ENCODE data around the gene CD109. TPM values are rescaled to one million over a fixed set of nuclear protein-coding genes. Genes with fewer than 3 reads are reported as not detected.
"Not testable (repeated sequence)": the region's sequence is repeated elsewhere in the genome, so short reads cannot be mapped to it uniquely, and the experiment has no call there.

Gene CD109
- polyA plus RNA-seq, 6 donors from 2014 or later, result 0.07 TPM; not detected in 5

GRCh38 chr6:73722318-73723060 lies 26.5 kb downstream of the CD109 start:
- no peak overlapping the region for H3K4me3 Mint-ChIP-seq
- H3K4me1 Mint-ChIP-seq, result peaks cover 4 to 10% (median 6%) of the 10 kb centered on the region in 3 donors
- H3K27ac Mint-ChIP-seq, result no peak overlapping the region
- DNase-seq (no peak), ATAC-seq (ENCODE audit: low read depth in 2 of 2) (no peak)
- no peaks in the 10 kb centered on the region for H3K36me3 Mint-ChIP-seq
- H3K9me3 Mint-ChIP-seq, result no peaks in the 10 kb centered on the region
- H3K27me3 Mint-ChIP-seq, result no peaks in the 10 kb centered on the region

GRCh38 chr6:73723480-73723879 lies 27.5 kb downstream of the CD109 start:
- H3K27ac Mint-ChIP-seq, result peak overlapping the region in 1 of 6 donors; percentile 52
- DNase-seq; H3K36me3 Mint-ChIP-seq; H3K27me3 Mint-ChIP-seq; ATAC-seq (ENCODE audit: low read depth in 2 of 2); H3K4me3 Mint-ChIP-seq; H3K9me3 Mint-ChIP-seq: not testable (repeated sequence)
- peaks cover 4 to 10% (median 6%) of the 10 kb centered on the region in 3 donors for H3K4me1 Mint-ChIP-seq

GRCh38 chr6:73724389-73724788 lies 28.4 kb downstream of the CD109 start:
- ATAC-seq (ENCODE audit: low read depth in 2 of 2), result no peak
- DNase-seq, result no peak
- Mint-ChIP-seq H3K36me3 (no peaks in the 10 kb centered on the region), H3K4me1 (peaks cover 4 to 10% (median 6%) of the 10 kb centered on the region in 3 donors), H3K27me3 (no peaks in the 10 kb centered on the region), H3K27ac (peak overlapping the region in 1 of 6 donors; percentile 15), H3K4me3 (peak overlapping the region in 1 of 8 donors; percentile 75), H3K9me3 (no peaks in the 10 kb centered on the region)

- H3K4me3 Mint-ChIP-seq, result peak overlapping the region; percentile 17 to 92 (median 72)
- peak overlapping the region in 5 of 6 donors; percentile 13 to 42 (median 21) for H3K27ac Mint-ChIP-seq
- H3K36me3 Mint-ChIP-seq, H3K27me3 Mint-ChIP-seq, H3K9me3 Mint-ChIP-seq: not testable (repeated sequence)
- peaks cover 4 to 10% (median 6%) of the 10 kb centered on the region in 3 donors for H3K4me1 Mint-ChIP-seq
- peak; percentile 81 to 94 for ATAC-seq (ENCODE audit: low read depth in 2 of 2)
- peak; percentile 31 for DNase-seq
Observed at GRCh38 chr6:73725192-73725591, 29.2 kb downstream of the CD109 start.

GRCh38 chr6:73727114-73727513 lies 31.1 kb downstream of the CD109 start:
- H3K4me3 Mint-ChIP-seq, result no peak overlapping the region
- no peaks in the 10 kb centered on the region for H3K27me3 Mint-ChIP-seq
- H3K9me3 Mint-ChIP-seq, result no peaks in the 10 kb centered on the region
- no peak for ATAC-seq (ENCODE audit: low read depth in 2 of 2)
- no peak overlapping the region for H3K27ac Mint-ChIP-seq
- peaks cover 4 to 10% (median 6%) of the 10 kb centered on the region in 3 donors for H3K4me1 Mint-ChIP-seq
- H3K36me3 Mint-ChIP-seq, result no peaks in the 10 kb centered on the region
- no peak for DNase-seq

GRCh38 chr6:73728548-73729205 lies 32.7 kb downstream of the CD109 start:
- Mint-ChIP-seq H3K4me3 (no peak overlapping the region), H3K27ac (peak overlapping the region in 1 of 6 donors; percentile 30), H3K9me3 (no peaks in the 10 kb centered on the region), H3K4me1 (peaks cover 0 to 10% (median 4%) of the 10 kb centered on the region in 3 donors), H3K36me3 (no peaks in the 10 kb centered on the region), H3K27me3 (no peaks in the 10 kb centered on the region)
- DNase-seq (no peak), ATAC-seq (ENCODE audit: low read depth in 2 of 2) (no peak)

- no peaks in the 10 kb centered on the region for H3K9me3 Mint-ChIP-seq
- peak overlapping the region in 1 of 6 donors; percentile 81 for H3K27ac Mint-ChIP-seq
- DNase-seq (no peak), ATAC-seq (ENCODE audit: low read depth in 2 of 2) (no peak)
- no peaks in the 10 kb centered on the region for H3K4me1 Mint-ChIP-seq
- H3K36me3 Mint-ChIP-seq, result no peaks in the 10 kb centered on the region
- H3K27me3 Mint-ChIP-seq, result no peaks in the 10 kb centered on the region
- H3K4me3 Mint-ChIP-seq, result no peak overlapping the region
Observed at GRCh38 chr6:73731285-73731684, 35.3 kb downstream of the CD109 start.

- Mint-ChIP-seq H3K36me3 (no peaks in the 10 kb centered on the region), H3K4me3 (no peak overlapping the region), H3K27ac (peak overlapping the region in 1 of 6 donors; percentile 17), H3K27me3 (no peaks in the 10 kb centered on the region), H3K4me1 (no peaks in the 10 kb centered on the region), H3K9me3 (no peaks in the 10 kb centered on the region)
- peak; percentile 81 to 92 for ATAC-seq (ENCODE audit: low read depth in 2 of 2)
- DNase-seq, result peak; percentile 55
Observed at GRCh38 chr6:73732845-73733675, 37.1 kb downstream of the CD109 start.

GRCh38 chr6:73733791-73734190 lies 37.8 kb downstream of the CD109 start:
- Mint-ChIP-seq H3K27me3 (peaks cover 0 to 2% (median 0%) of the 10 kb centered on the region in 3 donors), H3K36me3 (no peaks in the 10 kb centered on the region), H3K27ac (no peak overlapping the region), H3K4me3 (no peak overlapping the region), H3K4me1 (no peaks in the 10 kb centered on the region), H3K9me3 (no peaks in the 10 kb centered on the region)
- DNase-seq (no peak), ATAC-seq (ENCODE audit: low read depth in 2 of 2) (no peak)

- H3K27ac Mint-ChIP-seq, result peak overlapping the region in 1 of 6 donors; percentile 1
- no peaks in the 10 kb centered on the region for H3K9me3 Mint-ChIP-seq
- H3K27me3 Mint-ChIP-seq, result peaks cover 0 to 3% (median 0%) of the 10 kb centered on the region in 3 donors
- peak overlapping the region in 1 of 8 donors; percentile 57 for H3K4me3 Mint-ChIP-seq
- no peaks in the 10 kb centered on the region for H3K36me3 Mint-ChIP-seq
- ATAC-seq (ENCODE audit: low read depth in 2 of 2) (no peak), DNase-seq (no peak)
- H3K4me1 Mint-ChIP-seq, result no peaks in the 10 kb centered on the region
Observed at GRCh38 chr6:73734832-73735453, 38.9 kb downstream of the CD109 start.

- Mint-ChIP-seq H3K36me3 (no peaks in the 10 kb centered on the region), H3K9me3 (no peaks in the 10 kb centered on the region), H3K27me3 (peaks cover 0 to 3% (median 0%) of the 10 kb centered on the region in 3 donors), H3K27ac (no peak overlapping the region), H3K4me3 (no peak overlapping the region), H3K4me1 (no peaks in the 10 kb centered on the region)
- ATAC-seq (ENCODE audit: low read depth in 2 of 2), result no peak
- no peak for DNase-seq
Observed at GRCh38 chr6:73738367-73739028, 42.5 kb downstream of the CD109 start.

- peaks cover 0 to 3% (median 0%) of the 10 kb centered on the region in 3 donors for H3K27me3 Mint-ChIP-seq
- H3K4me1 Mint-ChIP-seq, result no peaks in the 10 kb centered on the region
- no peak overlapping the region for H3K27ac Mint-ChIP-seq
- no peaks in the 10 kb centered on the region for H3K36me3 Mint-ChIP-seq
- DNase-seq (peak; percentile 53), ATAC-seq (ENCODE audit: low read depth in 2 of 2) (peak; percentile 55 to 63)
- no peak overlapping the region for H3K4me3 Mint-ChIP-seq
- no peaks in the 10 kb centered on the region for H3K9me3 Mint-ChIP-seq
Observed at GRCh38 chr6:73739096-73739495, 43.1 kb downstream of the CD109 start.

GRCh38 chr6:73742433-73742832 lies 46.4 kb downstream of the CD109 start:
- Mint-ChIP-seq H3K36me3 (no peaks in the 10 kb centered on the region), H3K4me1 (no peaks in the 10 kb centered on the region), H3K4me3 (no peak overlapping the region), H3K27ac (no peak overlapping the region), H3K27me3 (peaks cover 0 to 3% (median 0%) of the 10 kb centered on the region in 3 donors), H3K9me3 (no peaks in the 10 kb centered on the region)
- DNase-seq, result no peak
- ATAC-seq (ENCODE audit: low read depth in 2 of 2), result no peak
